ENCODE data around the gene OVCH2.

The OVCH2 gene

GRCh38 chr11:7648264-7648663 is 58.0 kb downstream of the OVCH2 start:
- no peak overlapping the region for H3K27ac ChIP-seq
- H3K4me3 ChIP-seq: no peak overlapping the region

GRCh38 chr11:7646866-7647265 is 59.4 kb downstream of the OVCH2 start:
- Histone ChIP-seq H3K27ac (no peak overlapping the region), H3K4me3 (no peak overlapping the region)

DNA sequence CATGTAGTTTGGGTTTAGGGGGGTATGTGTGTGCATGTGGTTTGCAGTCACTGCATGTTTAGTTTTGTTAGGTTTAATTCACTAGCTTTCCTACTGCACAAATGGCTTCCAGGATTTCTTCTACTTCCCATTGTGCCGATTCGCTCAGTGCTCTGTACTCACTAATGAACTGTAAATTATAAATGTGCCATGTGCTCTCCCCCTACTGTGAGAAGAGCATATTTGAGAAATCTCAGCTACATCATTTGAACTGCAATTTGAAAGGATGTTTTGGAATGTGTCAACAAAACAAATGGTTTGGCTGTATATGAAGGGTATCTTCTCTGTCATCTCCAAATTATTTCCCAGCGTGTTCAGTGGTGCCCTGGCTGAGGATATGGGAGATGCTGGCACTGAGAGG is 61.1 kb downstream of the OVCH2 start:
- H3K4me3 ChIP-seq: no peak overlapping the region
- no peak overlapping the region for H3K27ac ChIP-seq

GRCh38 chr11:7643314-7643713 is 63.0 kb downstream of the OVCH2 start:
- Histone ChIP-seq H3K27ac (no peak overlapping the region), H3K4me3 (no peak overlapping the region)

GRCh38 chr11:7642747-7643146 is 63.5 kb downstream of the OVCH2 start:
- no peak overlapping the region for H3K27ac ChIP-seq

DNA sequence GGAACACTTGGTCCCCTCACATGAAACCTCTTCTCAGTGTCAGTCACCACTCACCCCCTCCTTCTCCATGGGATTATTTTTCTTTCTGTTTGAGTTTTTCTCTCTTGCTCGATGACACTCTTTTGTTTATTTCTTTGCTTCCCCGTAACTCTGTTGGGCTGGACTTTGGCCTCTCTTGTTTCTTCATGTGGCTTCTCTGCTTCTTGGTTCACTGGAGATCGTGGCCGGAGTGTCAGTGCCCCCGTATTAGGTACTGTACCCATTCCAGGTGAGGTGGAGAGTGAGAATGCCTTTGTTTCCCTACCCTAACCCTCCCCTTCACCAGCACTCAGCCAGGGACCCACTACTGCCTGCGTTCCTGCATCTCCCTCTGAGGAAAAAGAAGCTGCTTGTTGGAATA is 65.5 kb downstream of the OVCH2 start:
- H3K4me3 ChIP-seq: no peak overlapping the region
- no peak overlapping the region for H3K27ac ChIP-seq

More at GRCh38 chr11:7642747-7643146, 63.5 kb downstream of the OVCH2 start:
- no peak overlapping the region for H3K4me3 ChIP-seq

DNA sequence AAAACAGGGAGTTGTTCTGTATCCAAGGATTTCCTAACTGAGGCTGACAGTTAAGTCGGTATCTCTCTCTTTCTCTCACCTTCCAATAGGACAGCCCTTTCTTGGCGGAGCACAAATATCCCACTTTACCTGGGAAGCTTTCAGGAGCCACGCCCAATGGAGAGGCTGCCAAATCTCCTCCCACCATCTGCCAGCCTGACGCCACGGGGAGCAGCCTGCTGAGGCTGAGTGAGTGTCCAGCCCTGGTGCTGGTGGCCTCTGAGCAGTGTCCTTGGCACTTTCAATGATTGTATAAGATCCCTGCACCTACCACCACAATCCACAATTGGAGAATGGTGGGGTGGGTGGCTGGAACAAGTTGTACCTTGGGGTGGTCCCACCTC is 66.6 kb downstream of the OVCH2 start:
- Histone ChIP-seq H3K4me3 (no peak overlapping the region), H3K27ac (peak overlapping the region in 3 of 21 experiments; percentile 11 to 83 (median 61))
